ENCODE data around the gene PIP5K1C.

The PIP5K1C gene

DNA sequence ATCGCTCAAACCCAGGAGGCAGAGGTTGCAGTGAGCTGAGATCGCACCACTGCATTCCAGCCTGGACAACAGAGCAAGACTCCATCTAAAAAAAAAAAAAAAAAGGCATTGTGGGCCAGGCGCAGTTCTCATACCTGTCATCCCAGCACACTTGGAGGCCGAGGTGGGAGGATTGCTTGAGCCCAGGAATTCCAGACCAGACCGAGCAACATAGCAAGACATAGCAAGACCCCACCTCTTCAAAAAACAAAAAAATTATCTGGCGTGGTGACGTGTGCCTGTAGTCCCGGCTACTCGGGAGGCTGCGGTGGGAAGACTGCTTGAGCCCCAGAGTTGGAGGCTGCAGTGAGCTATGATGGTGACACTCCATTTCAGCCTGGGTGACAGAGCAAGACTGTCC lies 18.0 kb downstream of the PIP5K1C start:
- no peaks in the 10 kb centered on the region for H3K27me3 ChIP-seq (ENCODE audit: control insufficient read depth, insufficient read depth, low read length)
- H3K4me3 ChIP-seq (ENCODE audit: low read depth, low read length) = no peak overlapping the region
- peaks cover 33% of the 10 kb centered on the region for H3K4me1 ChIP-seq (ENCODE audit: control insufficient read depth, insufficient read depth, low read length)
- H3K27ac ChIP-seq (ENCODE audit: low read depth, low read length) = no peak overlapping the region
- H3K36me3 ChIP-seq (ENCODE audit: control insufficient read depth, insufficient read depth, low read length) = peaks cover 6% of the 10 kb centered on the region
- H3K9ac ChIP-seq (ENCODE audit: low read length) = no peak overlapping the region
- H3K9me3 ChIP-seq (ENCODE audit: control insufficient read depth, insufficient read depth, low read depth, low read length) = peaks cover 18% of the 10 kb centered on the region

DNA sequence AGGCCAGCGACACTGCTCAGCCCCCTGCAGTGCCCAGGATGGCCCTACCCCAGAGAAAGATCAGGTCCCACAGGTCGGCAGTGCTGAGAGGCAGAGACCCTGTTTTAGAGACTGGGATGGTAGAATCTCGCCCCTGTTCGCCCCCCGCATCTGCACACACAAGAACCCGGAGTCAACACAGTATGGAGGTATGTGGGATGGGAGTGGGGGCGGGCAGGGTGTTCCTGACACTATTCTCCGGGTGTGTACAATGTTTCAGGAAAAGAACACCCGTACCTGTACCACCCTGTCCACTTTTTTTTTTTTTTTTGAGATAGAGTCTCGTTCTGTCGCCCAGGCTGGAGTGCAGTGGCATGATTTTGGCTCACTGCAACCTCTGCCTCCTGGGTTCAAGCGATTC lies 19.3 kb downstream of the PIP5K1C start:
- Histone ChIP-seq H3K9me3 (ENCODE audit: control insufficient read depth, insufficient read depth, low read depth, low read length) (peaks cover 17% of the 10 kb centered on the region), H3K4me1 (ENCODE audit: control insufficient read depth, insufficient read depth, low read length) (peaks cover 30% of the 10 kb centered on the region), H3K36me3 (ENCODE audit: control insufficient read depth, insufficient read depth, low read length) (peaks cover 6% of the 10 kb centered on the region), H3K27ac (ENCODE audit: low read depth, low read length) (no peak overlapping the region), H3K27me3 (ENCODE audit: control insufficient read depth, insufficient read depth, low read length) (no peaks in the 10 kb centered on the region), H3K9ac (ENCODE audit: low read length) (no peak overlapping the region), H3K4me3 (ENCODE audit: low read depth, low read length) (no peak overlapping the region)

DNA sequence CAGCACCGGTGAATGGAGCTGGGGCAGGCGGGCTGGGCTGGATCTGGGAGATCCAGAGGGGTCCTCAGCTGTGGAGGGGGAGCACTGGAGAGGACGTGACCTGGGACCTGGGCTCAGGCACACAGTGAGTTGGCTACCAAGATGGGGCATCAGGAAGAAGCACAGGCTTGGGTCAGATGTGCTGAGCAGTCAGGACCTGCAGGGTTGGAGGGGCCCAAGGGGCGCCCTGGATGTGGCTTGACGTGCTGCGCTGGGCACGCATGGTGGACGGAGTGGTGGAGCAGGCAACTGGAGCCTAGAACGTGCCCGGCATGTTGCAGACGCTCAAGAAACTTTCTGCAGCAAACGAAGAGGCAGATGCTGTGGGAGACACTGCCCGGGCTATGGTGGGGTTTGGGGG lies 20.7 kb downstream of the PIP5K1C start:
- no peak overlapping the region for H3K4me3 ChIP-seq (ENCODE audit: low read depth, low read length)
- H3K9ac ChIP-seq (ENCODE audit: low read length) = no peak overlapping the region
- peaks cover 30% of the 10 kb centered on the region for H3K4me1 ChIP-seq (ENCODE audit: control insufficient read depth, insufficient read depth, low read length)
- peaks cover 5% of the 10 kb centered on the region for H3K36me3 ChIP-seq (ENCODE audit: control insufficient read depth, insufficient read depth, low read length)
- no peaks in the 10 kb centered on the region for H3K27me3 ChIP-seq (ENCODE audit: control insufficient read depth, insufficient read depth, low read length)
- no peak overlapping the region for H3K27ac ChIP-seq (ENCODE audit: low read depth, low read length)
- peaks cover 7% of the 10 kb centered on the region for H3K9me3 ChIP-seq (ENCODE audit: control insufficient read depth, insufficient read depth, low read depth, low read length)

DNA sequence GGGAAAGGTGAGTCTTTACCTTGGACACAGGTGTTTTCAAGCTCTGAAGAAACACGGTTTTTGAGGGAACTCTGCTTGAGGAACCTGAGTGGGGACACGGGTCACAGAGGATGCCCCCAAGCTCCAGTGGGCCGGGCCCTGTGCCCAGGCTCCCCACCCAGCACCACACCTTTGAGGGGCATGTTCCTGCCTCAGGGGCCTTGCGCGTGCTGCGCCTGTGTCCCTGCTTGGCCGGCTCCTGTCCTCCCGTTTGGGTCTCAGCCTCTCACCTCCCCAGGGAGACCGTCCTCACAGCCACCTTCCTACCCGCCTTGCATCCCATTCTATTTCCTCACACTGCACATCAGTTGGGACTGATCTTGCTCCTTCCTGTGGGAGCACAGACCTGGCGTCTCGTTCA lies 21.1 kb downstream of the PIP5K1C start:
- peaks cover under 1% of the 10 kb centered on the region for H3K36me3 ChIP-seq (ENCODE audit: control insufficient read depth, insufficient read depth, low read length)
- H3K4me1 ChIP-seq (ENCODE audit: control insufficient read depth, insufficient read depth, low read length) = peaks cover 29% of the 10 kb centered on the region
- H3K27ac ChIP-seq (ENCODE audit: low read depth, low read length) = no peak overlapping the region
- no peaks in the 10 kb centered on the region for H3K27me3 ChIP-seq (ENCODE audit: control insufficient read depth, insufficient read depth, low read length)
- H3K9ac ChIP-seq (ENCODE audit: low read length) = no peak overlapping the region
- peaks cover 2% of the 10 kb centered on the region for H3K9me3 ChIP-seq (ENCODE audit: control insufficient read depth, insufficient read depth, low read depth, low read length)
- H3K4me3 ChIP-seq (ENCODE audit: low read depth, low read length) = no peak overlapping the region

DNA sequence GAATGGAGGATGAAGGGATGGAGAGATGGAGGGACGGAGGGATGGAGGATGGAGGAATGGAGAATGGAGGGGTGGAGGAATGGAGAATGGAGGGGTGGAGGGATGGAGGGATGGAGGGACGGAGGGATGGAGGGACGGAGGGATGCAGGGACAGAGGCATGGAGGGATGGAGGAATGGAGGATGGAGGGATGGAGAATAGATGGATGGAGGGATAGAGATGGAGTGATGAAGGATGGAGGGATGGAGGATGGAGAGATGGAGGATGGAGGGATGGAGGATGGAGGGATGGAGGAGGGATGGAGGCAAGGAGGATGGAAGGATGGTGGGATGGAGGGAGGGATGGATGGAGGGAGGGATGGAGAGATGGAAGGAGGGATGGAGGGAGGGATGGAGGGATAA lies 22.1 kb downstream of the PIP5K1C start:
- H3K4me1 ChIP-seq (ENCODE audit: control insufficient read depth, insufficient read depth, low read length) = peaks cover 22% of the 10 kb centered on the region
- no peaks in the 10 kb centered on the region for H3K36me3 ChIP-seq (ENCODE audit: control insufficient read depth, insufficient read depth, low read length)
- no peak overlapping the region for H3K4me3 ChIP-seq (ENCODE audit: low read depth, low read length)
- H3K9me3 ChIP-seq (ENCODE audit: control insufficient read depth, insufficient read depth, low read depth, low read length) = no peaks in the 10 kb centered on the region
- H3K9ac ChIP-seq (ENCODE audit: low read length) = no peak overlapping the region
- no peaks in the 10 kb centered on the region for H3K27me3 ChIP-seq (ENCODE audit: control insufficient read depth, insufficient read depth, low read length)
- H3K27ac ChIP-seq (ENCODE audit: low read depth, low read length) = no peak overlapping the region

DNA sequence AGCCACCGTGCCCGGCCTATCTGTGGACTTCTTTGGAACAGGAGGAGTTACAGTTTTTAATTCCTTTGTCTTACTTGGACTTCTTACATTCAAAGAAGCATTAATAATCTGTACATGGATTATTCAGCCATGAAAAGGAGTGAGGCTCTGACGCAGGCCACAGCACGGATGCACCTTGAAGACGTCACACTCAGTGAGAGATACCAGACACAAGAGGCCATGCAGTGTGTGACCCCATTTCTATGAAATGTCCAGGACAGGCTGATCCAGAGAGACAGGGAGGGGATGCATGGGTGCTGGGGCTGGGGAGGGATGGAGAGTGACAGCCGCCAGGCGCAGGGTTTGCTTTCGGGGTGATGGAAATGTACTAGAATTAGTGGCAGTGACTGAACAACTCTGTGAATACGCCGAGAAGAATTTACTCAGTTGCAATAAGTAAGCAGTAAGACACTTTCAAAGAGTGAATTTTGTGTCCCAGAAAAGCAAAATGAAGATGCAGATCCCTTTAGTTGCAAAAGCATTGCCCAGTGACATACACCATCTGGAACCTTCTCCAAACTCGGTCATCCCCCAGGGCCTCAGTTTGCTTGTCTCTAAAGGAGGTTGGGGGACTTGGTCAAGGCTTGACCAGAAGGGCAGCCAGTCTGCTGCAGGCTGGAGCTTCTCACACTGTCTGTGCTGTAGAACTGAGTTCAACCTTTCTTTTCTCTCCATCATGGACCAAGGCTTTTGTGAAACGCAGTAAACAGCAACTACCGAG lies 25.3 kb downstream of the PIP5K1C start:
- peaks cover 27% of the 10 kb centered on the region for H3K4me1 ChIP-seq (ENCODE audit: control insufficient read depth, insufficient read depth, low read length)
- H3K27ac ChIP-seq (ENCODE audit: low read depth, low read length) = no peak overlapping the region
- H3K9me3 ChIP-seq (ENCODE audit: control insufficient read depth, insufficient read depth, low read depth, low read length) = no peaks in the 10 kb centered on the region
- H3K4me3 ChIP-seq (ENCODE audit: low read depth, low read length) = no peak overlapping the region
- no peak overlapping the region for H3K9ac ChIP-seq (ENCODE audit: low read length)
- no peaks in the 10 kb centered on the region for H3K27me3 ChIP-seq (ENCODE audit: control insufficient read depth, insufficient read depth, low read length)
- H3K36me3 ChIP-seq (ENCODE audit: control insufficient read depth, insufficient read depth, low read length) = no peaks in the 10 kb centered on the region

DNA sequence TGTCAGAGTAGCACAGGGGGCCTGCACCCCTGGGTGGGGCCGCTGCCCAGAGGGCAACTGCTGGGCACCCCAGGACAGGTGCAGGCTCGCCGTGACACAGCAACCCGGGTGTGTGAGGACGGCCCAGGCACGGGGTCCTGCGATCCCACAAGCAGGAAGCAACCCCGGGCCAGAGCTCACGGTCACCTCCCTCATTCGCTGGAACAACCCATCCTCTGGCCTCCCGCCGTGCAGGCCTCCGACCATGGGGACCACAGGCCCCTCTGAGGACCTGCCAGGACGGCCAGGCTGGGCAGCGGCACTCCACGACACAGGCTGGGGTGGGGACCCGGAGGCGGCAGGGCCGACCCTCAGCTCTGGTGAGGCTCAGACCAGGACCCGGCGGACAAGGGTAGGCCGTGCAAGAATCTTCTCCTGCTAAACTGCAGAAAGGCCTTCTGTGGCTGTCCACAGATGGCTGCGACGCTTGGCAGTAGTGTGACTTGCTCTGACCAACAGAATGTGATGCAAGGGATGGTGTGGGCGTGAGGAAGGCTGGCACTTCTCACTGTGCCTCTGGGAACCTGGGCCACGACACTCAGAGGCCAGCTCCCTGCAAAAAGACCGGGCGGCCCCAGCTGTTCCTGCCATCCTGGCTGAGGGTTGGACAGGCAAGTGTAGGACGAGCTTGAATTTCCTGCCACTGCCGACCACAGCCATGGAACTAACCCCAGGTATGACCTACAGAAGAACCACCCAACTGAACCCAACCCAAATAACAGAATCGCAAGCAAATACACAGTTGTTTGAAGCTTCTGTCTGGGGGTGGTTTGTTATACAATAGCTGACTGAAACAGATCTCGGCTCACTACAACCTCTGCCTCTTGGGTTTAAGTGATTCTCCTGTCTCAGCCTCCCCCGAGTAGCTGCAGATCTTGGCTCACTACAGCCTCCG lies 26.5 kb downstream of the PIP5K1C start:
- H3K4me1 ChIP-seq (ENCODE audit: control insufficient read depth, insufficient read depth, low read length) = peaks cover 34% of the 10 kb centered on the region

DNA sequence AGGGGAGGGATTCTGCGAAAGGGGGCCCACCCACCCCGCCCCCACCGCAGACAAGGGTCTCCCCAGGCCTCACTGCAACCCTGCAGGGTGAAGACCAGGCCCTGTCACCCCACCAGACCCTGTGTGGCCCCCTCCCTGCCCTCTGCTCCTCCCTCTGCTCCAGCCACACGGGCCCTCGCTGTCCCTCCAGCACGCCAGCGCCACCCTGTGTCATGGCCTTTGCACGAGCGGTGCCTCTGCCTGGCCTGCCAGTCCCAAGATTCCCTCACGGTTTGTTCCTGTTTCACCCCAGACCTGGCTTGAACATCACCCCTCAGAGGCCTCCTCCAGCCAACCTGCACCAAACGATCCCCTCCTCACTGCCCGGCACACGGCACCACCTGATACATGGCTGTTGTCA lies 27.3 kb downstream of the PIP5K1C start:
- H3K27ac ChIP-seq (ENCODE audit: low read depth, low read length) = no peak overlapping the region
- no peaks in the 10 kb centered on the region for H3K27me3 ChIP-seq (ENCODE audit: control insufficient read depth, insufficient read depth, low read length)
- H3K9me3 ChIP-seq (ENCODE audit: control insufficient read depth, insufficient read depth, low read depth, low read length) = no peaks in the 10 kb centered on the region
- no peak overlapping the region for H3K4me3 ChIP-seq (ENCODE audit: low read depth, low read length)
- peaks cover 38% of the 10 kb centered on the region for H3K4me1 ChIP-seq (ENCODE audit: control insufficient read depth, insufficient read depth, low read length)
- H3K36me3 ChIP-seq (ENCODE audit: control insufficient read depth, insufficient read depth, low read length) = no peaks in the 10 kb centered on the region
- no peak overlapping the region for H3K9ac ChIP-seq (ENCODE audit: low read length)

More for the DNA sequence above, 26.5 kb downstream of the PIP5K1C start:
- Histone ChIP-seq H3K27me3 (ENCODE audit: control insufficient read depth, insufficient read depth, low read length) (no peaks in the 10 kb centered on the region), H3K27ac (ENCODE audit: low read depth, low read length) (no peak overlapping the region), H3K9me3 (ENCODE audit: control insufficient read depth, insufficient read depth, low read depth, low read length) (no peaks in the 10 kb centered on the region), H3K36me3 (ENCODE audit: control insufficient read depth, insufficient read depth, low read length) (no peaks in the 10 kb centered on the region), H3K4me3 (ENCODE audit: low read depth, low read length) (no peak overlapping the region), H3K9ac (ENCODE audit: low read length) (no peak overlapping the region)

DNA sequence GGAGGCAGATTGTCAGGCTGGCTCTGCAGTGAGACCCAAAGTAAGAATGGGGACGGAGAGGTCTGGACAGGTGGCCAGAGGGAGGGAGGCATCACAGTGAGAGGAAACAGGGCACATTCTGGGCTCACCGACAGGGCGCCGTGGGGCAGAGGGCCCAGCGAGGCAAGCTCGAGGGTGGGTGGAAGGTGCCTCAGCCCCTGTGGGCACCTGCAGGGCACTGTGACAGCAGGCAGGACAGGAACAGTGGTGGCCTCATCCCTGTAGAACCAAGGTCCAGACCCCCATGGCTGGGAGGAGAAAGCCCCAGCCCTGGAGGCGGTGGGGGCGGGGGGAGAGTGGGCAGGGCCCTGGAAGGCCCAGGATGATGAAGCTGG lies 27.7 kb downstream of the PIP5K1C start:
- Histone ChIP-seq H3K27me3 (ENCODE audit: control insufficient read depth, insufficient read depth, low read length) (no peaks in the 10 kb centered on the region), H3K4me3 (ENCODE audit: low read depth, low read length) (no peak overlapping the region), H3K9me3 (ENCODE audit: control insufficient read depth, insufficient read depth, low read depth, low read length) (no peaks in the 10 kb centered on the region), H3K9ac (ENCODE audit: low read length) (peak overlapping the region; percentile 1), H3K36me3 (ENCODE audit: control insufficient read depth, insufficient read depth, low read length) (no peaks in the 10 kb centered on the region), H3K27ac (ENCODE audit: low read depth, low read length) (no peak overlapping the region), H3K4me1 (ENCODE audit: control insufficient read depth, insufficient read depth, low read length) (peaks cover 38% of the 10 kb centered on the region)

DNA sequence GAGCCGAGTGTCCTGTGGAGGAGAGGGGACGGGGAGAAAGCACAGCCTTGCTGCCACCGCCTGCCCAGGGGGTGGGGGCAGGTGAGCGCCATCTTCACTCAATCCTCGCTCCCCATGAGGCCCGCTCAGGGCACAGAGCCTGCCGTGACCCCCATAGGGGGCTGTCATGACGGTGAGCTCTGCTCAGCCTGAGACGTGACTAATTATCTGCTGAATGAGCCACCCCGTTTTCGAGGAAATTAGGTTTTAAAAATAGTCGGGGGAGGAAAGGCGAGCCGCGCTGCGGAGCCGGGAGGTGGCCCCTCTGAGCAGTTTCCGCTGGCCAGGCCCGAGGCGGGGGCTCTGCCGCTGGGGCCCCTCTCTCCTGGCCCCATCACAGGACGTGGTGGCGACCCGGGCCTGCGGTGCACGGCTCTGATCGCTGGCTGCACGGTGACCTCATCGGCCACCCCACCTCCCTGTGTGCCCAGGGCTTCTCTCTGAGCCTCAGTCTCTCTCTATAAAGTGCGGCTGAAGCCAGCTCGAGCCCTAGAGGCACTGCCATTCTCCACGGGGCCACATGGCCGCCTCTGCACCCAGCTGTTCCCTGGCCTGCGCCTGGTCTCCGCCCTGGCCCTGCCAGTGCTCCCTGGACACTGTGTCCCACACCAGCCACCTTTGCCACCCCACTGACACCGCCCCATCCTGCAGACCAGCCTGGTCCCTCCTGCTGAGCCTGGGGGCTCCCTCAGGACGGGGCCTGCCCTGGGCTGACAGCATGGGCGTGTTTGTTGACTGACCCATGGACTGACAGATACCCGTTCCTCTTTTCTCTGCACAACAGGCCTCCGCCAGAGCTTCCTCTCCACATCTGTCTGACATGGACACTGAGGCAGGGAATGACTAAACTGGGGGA lies 28.3 kb downstream of the PIP5K1C start:
- Histone ChIP-seq H3K36me3 (ENCODE audit: control insufficient read depth, insufficient read depth, low read length) (no peaks in the 10 kb centered on the region), H3K4me1 (ENCODE audit: control insufficient read depth, insufficient read depth, low read length) (peaks cover 38% of the 10 kb centered on the region), H3K9ac (ENCODE audit: low read length) (peak overlapping the region; percentile 49), H3K27ac (ENCODE audit: low read depth, low read length) (peak overlapping the region; percentile 73), H3K9me3 (ENCODE audit: control insufficient read depth, insufficient read depth, low read depth, low read length) (no peaks in the 10 kb centered on the region), H3K4me3 (ENCODE audit: low read depth, low read length) (no peak overlapping the region), H3K27me3 (ENCODE audit: control insufficient read depth, insufficient read depth, low read length) (no peaks in the 10 kb centered on the region)
